Choroid plexus epithelial cell (primary cell): ENCODE data around the gene SSR4.

Experiments used
- DNase-seq: peaks from one replicate; pipeline ENCODE4 v3.0.0-alpha.2; 2010; ENCODE audit warnings: low read depth
- H3K4me3 ChIP-seq: 2 replicates; pipeline ENCODE4 v1.5.1; 2011; ENCODE audit warnings: low read depth, mild to moderate bottlenecking, control low read depth, low read length, moderate library complexity
- CTCF ChIP-seq: conservative IDR thresholded peaks from 2 replicates; pipeline ENCODE4 v1.5.1; 2011; ENCODE audit warnings: low read depth, mild to moderate bottlenecking, control low read depth, inconsistent platforms, low read length, moderate library complexity

The SSR4 gene

GRCh38 chrX:153762626-153763173, 31.8 kb upstream of the SSR4 start:
- no peak overlapping the region for H3K4me3 ChIP-seq
- DNase-seq, result no peak
- TF ChIP-seq CTCF, result no peak

- no peak for TF ChIP-seq CTCF
- H3K4me3 ChIP-seq, result no peak overlapping the region
- DNase-seq, result no peak
Observed at GRCh38 chrX:153763298-153763932, 31.1 kb upstream of the SSR4 start.

GRCh38 chrX:153763989-153764755, 30.3 kb upstream of the SSR4 start, which contains the start of gene PLXNB3:
Gene PLXNB3, plus strand, starts transcription at chrX:153764249. Its CDS starts 1,287 bp downstream, at chrX:153765536.
- H3K4me3 ChIP-seq, result peak within 1 kb of the TSS; percentile 11
- DNase-seq, result peak; percentile 61
- TF ChIP-seq CTCF, result peak; percentile 76

GRCh38 chrX:153764786-153765137, 29.7 kb upstream of the SSR4 start:
- no peak for DNase-seq
- H3K4me3 ChIP-seq, result no peak overlapping the region
- no peak for TF ChIP-seq CTCF

- peak; percentile 15 for DNase-seq
- peak overlapping the region; percentile 54 for H3K4me3 ChIP-seq
- no peak for TF ChIP-seq CTCF
Observed at GRCh38 chrX:153765138-153766079, 29.1 kb upstream of the SSR4 start.

GRCh38 chrX:153766098-153766817, 28.2 kb upstream of the SSR4 start:
- DNase-seq, result peak; percentile 66
- H3K4me3 ChIP-seq, result peak overlapping the region; percentile 54
- TF ChIP-seq CTCF, result no peak
